GM21528 (cell line): ENCODE measurements around the gene UNC13A.
A peak's percentile ranks its signal among the peaks of the same experiment; 100 is the strongest.
"Not testable (repeated sequence)": the region's sequence is repeated elsewhere in the genome, so short reads cannot be mapped to it uniquely, and the experiment has no call there.

Source experiments
- ATAC-seq: cut with Tn5 transposase; IDR thresholded peaks from one replicate; pipeline ENCODE4 v1.9.1; 2021; ENCODE audit warnings: mild to moderate bottlenecking, moderate library complexity; ENCODE audit not compliant: unreplicated experiment, low FRiP score

UNC13A gene

GRCh38 chr19:17606590-17607185, 81.5 kb downstream of the UNC13A start:
- no peak for ATAC-seq

DNA sequence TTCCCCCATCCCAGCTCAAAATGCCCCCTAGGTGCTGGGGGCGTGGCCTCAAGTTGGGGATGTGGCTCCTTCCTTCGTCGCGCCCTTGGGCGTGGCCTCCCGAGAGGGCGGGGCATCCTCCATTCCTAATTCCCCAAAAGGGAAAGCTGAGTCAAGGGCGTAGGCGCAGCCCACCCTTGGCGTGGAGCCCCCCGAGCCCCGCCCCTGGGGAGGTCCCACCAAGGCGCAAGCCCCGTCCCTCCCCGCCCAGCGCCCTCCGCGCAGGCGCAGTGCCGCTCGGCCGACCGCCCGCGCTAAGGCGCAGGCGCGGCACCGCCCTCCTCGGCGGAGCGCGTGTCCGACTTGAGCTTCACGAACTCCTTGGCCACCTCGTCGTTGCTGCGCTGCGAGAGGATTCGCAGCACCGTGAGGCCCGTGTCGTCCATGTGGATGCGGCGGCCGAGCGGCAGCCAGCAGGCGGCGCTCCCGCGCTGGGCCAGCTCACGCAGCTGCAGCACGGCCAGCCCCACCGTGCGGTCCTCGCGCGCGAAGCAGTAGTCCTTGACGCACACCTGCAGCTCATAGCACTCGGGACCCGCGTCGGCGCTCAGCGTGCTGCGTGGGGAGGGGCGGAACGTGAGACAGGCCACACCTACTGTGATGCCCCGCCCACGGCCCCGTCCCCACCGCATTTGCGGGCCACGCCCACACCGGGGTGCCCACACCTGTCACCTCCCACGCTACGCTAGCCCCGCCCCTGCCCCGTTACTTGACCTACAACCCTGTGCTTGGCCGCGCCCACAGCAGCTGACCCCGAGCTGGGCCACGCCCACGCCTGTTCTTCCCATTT, 82.2 kb downstream of the UNC13A start:
- peak; percentile 60 for ATAC-seq

GRCh38 chr19:17605117-17605516, 83.0 kb downstream of the UNC13A start:
- ATAC-seq, result no peak

DNA sequence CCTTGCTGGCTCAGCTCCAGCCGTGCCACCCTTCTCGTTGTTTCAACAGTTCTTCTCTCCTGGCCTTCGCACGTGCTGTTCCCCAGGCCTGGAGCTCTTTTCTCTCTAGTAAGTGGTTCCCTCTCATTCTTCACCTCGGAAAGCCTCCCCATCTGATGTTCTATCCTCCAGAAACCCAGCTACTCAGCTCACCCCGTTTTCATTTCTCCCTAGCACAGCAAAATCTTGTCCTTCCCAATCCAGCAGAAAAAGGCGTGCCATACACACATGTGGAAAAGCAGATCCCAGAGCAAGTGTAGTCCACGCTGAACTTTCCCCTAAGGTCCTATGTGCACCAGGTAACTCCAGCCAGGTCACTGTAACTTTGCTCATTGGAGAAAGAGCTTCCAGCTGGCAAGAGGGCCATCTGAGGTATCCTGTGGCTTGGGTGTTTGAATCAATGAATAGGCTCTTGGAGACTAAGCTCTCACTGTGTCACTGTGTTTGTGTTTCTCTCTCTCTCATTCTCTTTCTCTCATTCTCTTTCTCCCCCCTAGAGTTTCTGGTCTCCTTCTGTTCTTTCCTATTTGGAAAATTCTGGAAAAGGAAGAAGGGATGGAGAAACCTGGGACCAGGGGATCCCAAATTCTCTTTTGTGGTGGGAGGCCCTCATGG, 83.7 kb downstream of the UNC13A start:
- no peak for ATAC-seq

GRCh38 chr19:17602872-17603510, 85.2 kb downstream of the UNC13A start:
- no peak for ATAC-seq

- no peak for ATAC-seq
These were observed 85.9 kb downstream of the UNC13A start for GRCh38 chr19:17602217-17602616.

GRCh38 chr19:17601683-17602082, 86.5 kb downstream of the UNC13A start:
- no peak for ATAC-seq

- no peak for ATAC-seq
These were observed 88.4 kb downstream of the UNC13A start for GRCh38 chr19:17599780-17600179.

DNA sequence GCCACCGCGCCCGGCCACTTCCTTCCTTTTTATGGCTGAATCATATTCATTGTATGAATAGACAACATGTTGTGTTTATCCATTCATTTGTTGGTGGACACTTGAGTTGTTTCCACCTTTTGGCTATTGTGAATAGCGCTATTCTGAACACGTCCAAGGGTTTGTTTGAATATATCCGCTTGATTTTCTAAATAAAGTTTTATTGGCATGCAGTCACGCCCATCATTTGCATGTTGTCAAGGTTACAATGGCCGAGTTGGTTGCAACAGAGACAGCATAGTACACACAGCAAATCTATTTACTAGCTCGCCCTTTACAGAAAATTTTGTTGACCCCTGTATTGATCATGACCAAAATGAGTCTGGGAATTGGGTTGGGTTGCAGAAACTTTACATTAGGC, 89.2 kb downstream of the UNC13A start:
- no peak for ATAC-seq

DNA sequence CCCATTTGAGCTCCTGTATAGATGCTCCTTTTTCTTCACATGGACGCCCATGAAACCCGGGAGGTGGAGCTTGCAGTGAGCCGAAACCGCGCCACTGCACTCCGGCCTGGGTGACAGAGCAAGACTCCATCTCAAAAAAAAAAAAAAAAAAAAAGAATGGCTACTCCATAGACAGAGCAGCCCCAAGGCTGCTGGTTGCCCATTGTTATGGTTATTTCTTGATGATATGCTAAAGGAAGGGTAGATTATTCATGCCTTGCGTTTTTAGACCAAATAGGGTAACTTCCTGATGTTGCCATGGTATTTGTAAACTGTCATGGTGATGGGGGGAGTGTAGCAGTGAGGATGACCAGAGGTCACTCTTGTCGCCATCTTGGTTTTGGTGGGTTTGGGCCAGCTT, 90.1 kb downstream of the UNC13A start:
- ATAC-seq, result not testable (repeated sequence)

DNA sequence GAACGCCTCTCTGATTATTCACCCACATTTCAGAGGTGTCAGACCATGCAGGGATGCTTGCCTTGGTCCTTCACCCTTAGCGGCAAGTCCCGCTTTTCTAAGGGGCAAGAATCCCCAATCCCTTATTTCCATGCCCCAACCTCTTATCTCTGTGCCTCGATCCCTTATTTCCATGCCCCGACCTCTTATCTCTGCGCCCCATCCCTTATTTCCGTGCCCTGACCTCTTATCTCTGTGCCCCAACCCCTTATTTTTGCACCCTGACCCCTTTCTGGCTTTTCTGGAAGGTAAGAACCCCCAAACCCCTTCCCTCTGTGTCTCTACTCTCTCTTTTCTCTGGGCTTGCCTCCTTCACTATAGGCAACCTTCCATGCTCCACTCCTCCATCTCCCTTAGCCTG, 93.9 kb downstream of the UNC13A start:
- not testable (repeated sequence) for ATAC-seq

GRCh38 chr19:17590866-17591265, 97.3 kb downstream of the UNC13A start:
- ATAC-seq, result no peak

DNA sequence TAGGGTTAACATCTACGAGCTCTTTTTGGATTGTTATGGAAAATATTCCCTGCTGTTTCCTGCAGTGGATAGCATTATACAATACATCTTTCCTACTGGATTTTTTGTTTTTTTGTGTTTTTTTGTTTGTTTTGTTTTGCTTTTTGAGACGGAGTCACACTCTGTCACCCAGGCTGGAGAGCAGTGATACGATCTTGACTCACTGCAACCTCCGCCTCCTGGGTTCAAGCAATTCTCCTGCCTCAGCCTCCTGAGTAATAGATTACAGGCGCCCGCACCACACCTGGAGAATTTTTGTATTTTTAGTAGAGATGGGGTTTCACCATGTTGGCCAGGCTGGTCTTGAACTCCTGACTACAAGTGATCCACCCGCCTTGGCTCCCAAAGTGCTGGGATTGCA, 102.8 kb downstream of the UNC13A start:
- not testable (repeated sequence) for ATAC-seq

DNA sequence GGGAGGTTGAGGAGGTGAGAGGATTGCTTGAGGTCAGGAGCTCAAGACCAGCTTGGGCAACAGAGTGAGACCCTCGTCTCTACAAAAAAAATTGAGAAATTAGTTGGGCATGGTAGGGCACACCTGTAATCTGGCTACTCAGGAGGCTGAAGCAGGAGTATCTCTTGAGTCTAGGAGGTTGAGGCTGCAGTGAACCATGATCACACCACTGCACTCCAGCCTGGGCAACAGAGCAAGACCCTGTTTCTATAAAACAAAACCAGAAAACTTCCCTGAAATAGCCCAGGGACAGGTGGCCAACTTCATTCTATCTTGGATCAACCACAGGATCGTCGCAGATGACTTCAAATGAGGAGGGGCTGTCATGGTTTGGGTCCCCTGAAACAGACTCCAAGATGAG, 104.0 kb downstream of the UNC13A start:
- no peak for ATAC-seq

DNA sequence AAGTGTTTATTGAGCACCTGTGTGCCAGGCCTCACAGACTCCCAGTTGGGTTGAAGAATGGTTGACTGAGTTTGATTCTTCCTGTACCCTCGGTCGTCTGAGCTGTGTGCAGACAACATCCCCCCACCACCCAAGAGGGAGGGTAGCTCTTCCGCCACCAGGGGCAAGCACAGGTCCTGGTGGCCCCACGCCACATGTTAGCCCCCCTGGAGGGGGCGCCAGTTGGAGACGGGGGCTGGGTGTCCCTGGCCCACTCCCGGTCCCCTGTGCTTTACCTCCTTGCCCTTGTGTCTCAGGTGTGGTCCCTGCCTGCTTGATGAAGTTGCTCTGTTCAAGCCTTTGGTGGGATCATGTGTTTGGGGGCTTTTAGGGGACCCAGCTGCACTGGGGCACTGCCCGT, 105.5 kb downstream of the UNC13A start:
- ATAC-seq, result no peak

DNA sequence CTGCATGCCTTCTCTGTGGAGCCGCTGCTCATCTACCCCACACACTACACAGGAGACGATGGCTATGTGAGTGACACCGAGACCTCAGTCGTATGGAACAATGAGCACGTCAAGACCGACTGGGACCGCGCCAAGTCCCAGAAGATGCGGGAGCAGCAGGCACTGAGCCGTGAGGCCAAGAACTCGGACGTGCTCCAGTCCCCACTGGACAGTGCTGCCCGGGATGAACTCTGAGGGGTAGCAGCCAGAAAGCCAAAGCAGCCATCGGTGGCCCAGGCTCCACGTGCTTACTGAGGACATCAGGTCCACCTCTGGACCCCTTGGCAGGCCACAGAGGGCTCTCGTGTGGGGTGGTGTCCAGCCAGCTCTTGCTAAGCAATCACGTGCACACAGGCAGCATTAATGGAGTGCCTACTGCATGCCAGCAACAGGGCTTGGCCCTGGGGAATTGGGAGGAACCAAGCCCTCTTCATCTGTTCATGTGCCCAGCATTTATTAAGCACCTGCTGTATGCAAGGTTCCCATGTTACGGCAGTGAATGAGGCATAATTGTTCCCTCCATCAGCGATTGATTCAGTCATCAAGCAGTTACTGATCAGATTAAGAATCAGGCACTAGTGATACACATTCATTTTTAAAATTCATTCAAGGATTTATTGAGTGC, 106.8 kb downstream of the UNC13A start:
- ATAC-seq, result no peak

- no peak for ATAC-seq
These were observed 107.5 kb downstream of the UNC13A start for GRCh38 chr19:17580470-17581144.

- no peak for ATAC-seq
These were observed 108.4 kb downstream of the UNC13A start for GRCh38 chr19:17579661-17580244.

DNA sequence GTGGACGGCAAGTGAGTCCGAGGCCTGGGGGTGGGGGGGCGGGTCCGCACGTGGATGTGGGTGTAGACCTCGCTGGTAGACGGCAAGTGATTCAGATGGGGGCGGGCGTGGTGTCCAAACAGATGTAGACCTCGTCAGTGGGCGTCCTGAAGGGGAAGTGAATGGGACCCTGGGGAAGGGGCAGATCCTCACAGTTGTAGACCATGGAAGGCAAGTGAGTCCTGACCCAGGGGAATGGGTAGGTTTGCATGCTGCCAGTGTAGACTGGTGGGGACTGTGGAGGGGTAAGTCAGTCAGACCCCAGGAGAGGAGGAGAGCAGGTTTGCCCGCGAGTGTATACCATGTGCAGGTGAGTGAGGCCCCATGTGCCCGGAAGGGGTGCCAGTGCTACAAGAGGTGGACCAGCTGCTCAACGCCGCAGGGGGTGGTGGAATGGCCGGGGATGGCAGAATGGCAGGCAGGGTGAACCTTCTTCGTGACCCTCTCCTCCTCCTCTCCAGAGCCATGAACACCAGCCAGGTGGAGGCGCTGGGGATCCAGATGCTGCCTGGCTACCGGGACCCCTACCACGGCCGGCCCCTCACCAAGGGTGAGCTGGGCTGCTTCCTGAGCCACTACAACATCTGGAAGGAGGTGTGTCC, 110.6 kb downstream of the UNC13A start:
- no peak for ATAC-seq
